GM19463 (cell line): ENCODE results near the gene LRRC36.

Experiments used
- ATAC-seq: cut with Tn5 transposase; IDR thresholded peaks from one replicate; pipeline ENCODE4 v1.9.1; 2021; ENCODE audit warnings: mild to moderate bottlenecking, moderate library complexity; ENCODE audit not compliant: unreplicated experiment

LRRC36 gene

GRCh38 chr16:67326472-67327309 lies at the start of gene LRRC36, which contains the start of gene KCTD19:
TSS of gene LRRC36 (plus strand) at chr16:67326815. CDS start at chr16:67326863, 48 bp downstream.
TSS of gene KCTD19 (minus strand) at chr16:67326741. CDS start at chr16:67326707, 34 bp downstream.
- ATAC-seq = peak; percentile 57

DNA sequence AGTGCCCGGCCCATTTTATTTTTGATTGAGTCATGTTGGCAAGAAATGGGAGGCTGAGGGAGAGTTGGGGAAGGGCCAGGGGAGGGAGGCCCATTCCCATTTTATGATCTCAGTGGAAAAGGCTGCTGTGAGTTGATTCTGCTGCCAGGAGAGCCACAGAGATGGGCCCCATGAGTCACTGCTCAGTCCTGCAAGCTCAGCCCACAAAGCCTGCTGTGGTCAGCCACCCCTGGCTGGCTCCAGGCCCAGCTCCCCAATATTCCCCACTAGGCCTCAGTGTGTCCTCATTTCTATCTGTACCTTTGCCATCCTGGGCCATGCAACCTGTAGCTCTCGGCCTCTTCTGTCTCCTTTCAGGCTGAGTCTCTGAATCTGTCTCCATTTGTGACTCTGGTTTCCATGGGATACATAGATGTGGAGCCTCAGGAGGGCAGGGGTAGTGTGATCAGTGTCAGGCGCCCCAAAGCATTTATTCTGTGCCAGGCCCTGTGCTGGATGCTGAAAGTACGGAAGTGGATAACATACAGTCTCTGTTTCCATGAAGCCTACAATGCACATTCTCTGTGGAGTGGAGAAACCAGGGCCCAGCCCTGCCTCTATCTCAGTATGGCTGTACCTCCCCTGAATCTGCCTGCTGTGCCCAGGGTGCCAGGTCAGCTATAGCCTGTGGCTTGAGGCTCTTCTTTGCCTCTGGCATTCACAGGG lies 49.2 kb upstream of the LRRC36 start:
- no peak for ATAC-seq

- ATAC-seq = no peak
Observed at GRCh38 chr16:67277999-67278772, 48.4 kb upstream of the LRRC36 start.

DNA sequence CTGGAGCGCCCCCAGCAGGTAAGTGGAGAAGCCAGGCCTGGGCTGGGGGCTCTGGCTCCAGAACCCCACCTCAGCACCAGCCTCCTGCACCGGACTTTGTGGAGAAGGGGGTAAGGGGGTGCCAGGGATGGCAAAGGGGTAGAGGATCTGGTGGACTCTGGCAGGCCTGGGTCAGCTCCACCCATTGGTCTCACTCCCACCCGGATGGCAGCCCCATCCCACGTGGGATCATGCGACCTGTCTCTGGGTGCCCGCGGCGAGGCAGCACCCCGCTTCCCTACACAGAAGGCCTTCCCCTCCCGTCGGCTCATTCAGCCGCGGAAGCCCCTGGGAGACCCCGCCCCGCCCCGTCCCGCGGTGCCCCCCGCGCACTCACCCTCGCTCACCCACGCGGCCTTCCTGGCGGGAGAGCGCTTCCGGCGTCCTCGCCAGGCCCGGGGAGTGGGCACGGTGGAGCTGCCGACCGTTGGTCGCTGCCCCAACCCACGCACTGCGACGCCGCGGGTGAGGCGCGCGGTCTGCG lies 47.8 kb upstream of the LRRC36 start:
- peak; percentile 45 for ATAC-seq

GRCh38 chr16:67279296-67280089 lies 47.1 kb upstream of the LRRC36 start, which contains the start of gene PLEKHG4:
TSS of gene PLEKHG4 (plus strand) at chr16:67279532. CDS start at chr16:67280045, 513 bp downstream.
- ATAC-seq = peak; percentile 91

- ATAC-seq = no peak
Observed at GRCh38 chr16:67280090-67281015, 46.3 kb upstream of the LRRC36 start.

DNA sequence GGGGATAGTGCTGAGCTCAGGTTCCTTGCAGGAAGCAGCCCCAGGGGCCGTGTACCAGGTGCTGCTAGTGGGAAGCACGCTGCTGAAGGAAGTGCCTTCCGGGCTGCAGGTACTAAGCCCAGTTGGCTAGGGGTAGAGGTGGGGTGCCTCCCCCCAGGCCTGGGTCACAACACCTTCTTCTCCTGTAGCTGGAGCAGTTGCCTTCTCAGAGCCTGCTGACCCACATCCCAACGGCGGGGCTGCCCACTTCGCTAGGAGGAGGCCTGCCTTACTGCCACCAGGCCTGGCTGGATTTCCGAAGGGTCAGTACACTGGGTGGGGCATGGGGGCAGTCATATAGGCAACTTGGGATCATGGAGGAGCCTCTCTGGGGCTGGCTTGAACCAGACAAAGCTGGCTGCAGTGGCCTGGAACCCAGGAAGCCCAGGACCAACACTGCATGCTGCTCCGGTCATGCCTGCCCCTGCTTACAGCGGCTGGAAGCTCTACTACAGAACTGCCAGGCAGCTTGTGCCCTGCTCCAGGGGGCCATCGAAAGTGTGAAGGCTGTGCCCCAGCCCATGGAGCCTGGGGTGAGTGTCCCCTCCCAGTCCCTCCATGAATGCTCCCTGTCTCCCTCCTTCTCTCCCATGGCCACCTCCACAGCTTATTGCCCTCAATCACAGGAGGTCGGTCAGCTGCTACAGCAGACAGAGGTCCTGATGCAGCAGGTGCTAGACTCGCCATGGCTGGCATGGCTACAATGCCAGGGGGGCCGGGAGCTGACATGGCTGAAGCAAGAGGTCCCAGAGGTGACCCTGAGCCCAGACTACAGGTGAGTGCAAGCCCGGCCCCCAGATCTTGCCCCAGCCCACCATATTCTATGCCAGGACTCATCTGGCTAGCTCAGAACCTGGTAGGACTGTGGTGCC lies 44.8 kb upstream of the LRRC36 start:
- no peak for ATAC-seq

DNA sequence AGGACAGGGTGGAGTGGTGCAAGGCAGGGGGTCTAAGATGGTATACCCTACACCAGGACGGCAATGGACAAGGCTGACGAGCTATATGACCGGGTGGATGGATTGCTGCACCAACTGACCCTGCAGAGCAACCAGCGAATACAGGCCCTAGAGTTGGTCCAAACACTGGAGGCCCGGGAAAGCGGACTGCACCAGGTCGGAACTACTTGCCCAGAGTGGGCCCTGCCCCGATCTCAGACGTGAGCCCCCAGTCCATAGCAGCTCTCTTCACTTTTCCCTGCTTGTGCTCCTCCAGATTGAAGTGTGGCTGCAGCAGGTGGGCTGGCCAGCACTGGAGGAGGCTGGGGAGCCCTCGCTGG lies 44.2 kb upstream of the LRRC36 start:
- no peak for ATAC-seq

DNA sequence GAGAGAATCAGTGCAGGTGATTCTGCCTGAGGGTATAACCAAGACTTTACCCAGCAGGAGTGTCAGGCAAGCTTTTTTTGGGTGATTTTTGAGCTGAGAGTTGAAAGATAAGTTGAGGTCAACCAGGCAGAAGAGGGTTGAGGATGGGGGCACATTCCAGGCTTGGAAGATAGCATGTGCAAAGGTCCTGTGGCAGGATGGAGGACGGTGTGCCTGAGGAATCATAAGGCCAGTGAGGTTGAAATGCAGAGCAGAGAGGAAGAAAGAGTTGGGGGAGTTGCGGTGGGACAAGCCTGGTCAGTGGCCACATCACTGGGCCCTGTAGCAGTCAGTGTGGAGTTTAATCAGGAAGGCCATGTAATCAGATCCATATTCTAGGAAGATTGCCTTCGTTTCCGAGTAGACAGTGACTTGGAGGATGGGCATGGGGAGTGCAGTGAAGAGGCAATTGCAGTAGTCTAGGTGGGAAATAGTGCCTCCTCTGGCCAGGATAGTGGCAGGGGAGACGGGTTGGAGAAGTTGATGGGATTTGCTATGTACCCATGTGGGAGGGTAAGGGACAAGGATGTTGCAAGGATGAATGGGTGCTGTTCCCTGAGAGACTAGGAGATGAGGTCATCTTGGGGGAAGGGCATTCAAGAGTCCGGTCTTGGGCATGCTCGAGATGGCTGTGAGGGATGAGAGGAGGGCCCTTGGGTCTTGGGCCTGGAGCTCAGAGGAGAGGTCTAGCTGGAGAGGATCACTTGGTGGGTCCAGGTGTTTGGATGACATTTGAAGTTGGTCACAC lies 43.4 kb upstream of the LRRC36 start:
- no peak for ATAC-seq

- ATAC-seq = no peak
Observed at GRCh38 chr16:67283826-67284555, 42.6 kb upstream of the LRRC36 start.

- no peak for ATAC-seq
Observed at GRCh38 chr16:67284699-67285646, 41.6 kb upstream of the LRRC36 start.

DNA sequence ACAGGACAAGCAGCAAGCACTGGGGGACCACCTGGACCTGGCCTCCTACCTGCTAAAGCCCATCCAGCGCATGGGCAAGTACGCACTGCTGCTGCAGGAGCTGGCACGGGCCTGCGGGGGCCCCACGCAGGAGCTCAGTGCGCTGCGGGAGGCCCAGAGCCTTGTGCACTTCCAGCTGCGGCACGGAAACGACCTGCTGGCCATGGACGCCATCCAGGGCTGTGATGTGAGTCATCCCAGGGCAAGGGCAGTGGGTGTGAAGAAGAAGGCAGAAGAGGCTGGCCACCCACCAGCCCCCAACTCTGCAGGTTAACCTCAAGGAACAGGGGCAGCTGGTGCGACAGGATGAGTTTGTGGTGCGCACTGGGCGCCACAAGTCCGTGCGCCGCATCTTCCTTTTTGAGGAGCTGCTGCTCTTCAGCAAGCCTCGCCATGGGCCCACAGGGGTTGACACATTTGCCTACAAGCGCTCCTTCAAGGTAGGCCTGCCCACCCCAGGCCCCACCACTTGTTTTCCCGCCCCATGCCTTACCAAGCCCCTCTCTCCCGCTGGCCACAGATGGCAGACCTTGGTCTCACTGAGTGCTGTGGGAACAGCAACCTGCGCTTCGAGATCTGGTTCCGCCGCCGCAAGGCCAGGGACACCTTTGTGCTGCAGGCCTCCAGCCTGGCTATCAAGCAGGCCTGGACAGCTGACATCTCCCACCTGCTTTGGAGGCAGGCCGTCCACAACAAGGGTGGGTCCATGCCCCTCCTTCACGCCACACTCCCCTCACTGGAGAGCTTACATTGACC lies 40.0 kb upstream of the LRRC36 start:
- ATAC-seq = no peak

DNA sequence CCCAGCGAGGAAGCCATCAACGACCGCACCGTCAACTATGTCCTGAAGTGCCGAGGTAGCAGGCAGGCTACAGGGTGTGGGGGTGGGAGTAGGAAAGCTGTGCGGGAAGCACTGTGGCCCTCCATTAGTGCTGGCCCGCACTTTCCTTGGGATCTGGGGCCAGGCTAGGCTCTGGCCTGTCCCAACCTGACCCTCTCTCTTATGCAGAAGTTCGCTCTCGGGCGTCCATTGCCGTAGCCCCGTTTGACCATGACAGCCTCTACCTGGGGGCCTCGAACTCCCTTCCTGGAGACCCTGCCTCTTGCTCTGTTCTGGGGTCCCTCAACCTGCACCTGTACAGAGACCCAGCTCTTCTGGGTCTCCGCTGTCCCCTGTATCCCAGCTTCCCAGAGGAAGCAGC lies 38.7 kb upstream of the LRRC36 start:
- no peak for ATAC-seq

- ATAC-seq = no peak
Observed at GRCh38 chr16:67291461-67291860, 35.2 kb upstream of the LRRC36 start.
